Gastrocnemius medialis (tissue), 4 donors: ENCODE results near the gene UMAD1.

Experiments used
- CTCF ChIP-seq, 5 experiments: fragments of 450-650 bp in 3 of 5; fragments of 200-600 bp in 2 of 5; sonication (generic) in 2 of 5; IDR thresholded peaks in 4 of 5; conservative IDR thresholded peaks in 1 of 5; 1 replicate in 4 of 5; 2 replicates in 1 of 5; pipeline ENCODE4 v1.5.1; 2016 to 2019; ENCODE audit warnings: antibody characterized with exemption in 5 of 5, mild to moderate bottlenecking in 3 of 5, moderate library complexity in 3 of 5
- POLR2A ChIP-seq, 2 donors: fragments of 450-650 bp; IDR thresholded peaks; one replicate each; pipeline ENCODE4 v1.6.1; 2017; ENCODE audit warnings: antibody characterized with exemption in 2 of 2, mild to moderate bottlenecking in 2 of 2, moderate library complexity in 2 of 2

- TF ChIP-seq CTCF (IDR thresholded peaks at IDR 0.05 in 4 of 5, conservative IDR thresholded peaks at IDR 0.05 in 1 of 5) (no peak), POLR2A (IDR thresholded peaks at IDR 0.05) (no peak)
These were observed 110.2 kb downstream of the UMAD1 start for GRCh38 chr7:7750571-7751242.
